Measurements from ENCODE around the gene SARM1.
"Not testable (repeated sequence)": the region's sequence is repeated elsewhere in the genome, so short reads cannot be mapped to it uniquely, and the experiment has no call there.

SARM1 gene

GRCh38 chr17:28397275-28397674 lies 25.8 kb downstream of the SARM1 start:
- DNase-seq, result no peak

- no peak for DNase-seq
Observed at GRCh38 chr17:28397687-28398279, 26.3 kb downstream of the SARM1 start.

GRCh38 chr17:28398280-28398981 lies 26.9 kb downstream of the SARM1 start:
- no peak for DNase-seq

- DNase-seq, result no peak
Observed at GRCh38 chr17:28399808-28400207, 28.3 kb downstream of the SARM1 start.

GRCh38 chr17:28402224-28402630 lies 30.7 kb downstream of the SARM1 start:
- DNase-seq, result no peak

GRCh38 chr17:28402844-28403243 lies 31.4 kb downstream of the SARM1 start:
- DNase-seq, result no peak

GRCh38 chr17:28404007-28404406 lies 32.5 kb downstream of the SARM1 start:
- no peak for DNase-seq

- no peak for DNase-seq
Observed at GRCh38 chr17:28404461-28404811, 32.9 kb downstream of the SARM1 start.

GRCh38 chr17:28404812-28405570 lies 33.5 kb downstream of the SARM1 start:
- no peak for DNase-seq

- DNase-seq, result peak; percentile 19
Observed at GRCh38 chr17:28405632-28406472, 34.4 kb downstream of the SARM1 start, which contains the start of gene SLC46A1. SLC46A1 (minus strand) TSS chr17:28406212; CDS start chr17:28406114, 98 bp downstream.

- no peak for DNase-seq
Observed at GRCh38 chr17:28406473-28406814, 35.0 kb downstream of the SARM1 start.

- no peak for DNase-seq
Observed at GRCh38 chr17:28407130-28407973, 35.9 kb downstream of the SARM1 start.

- DNase-seq, result no peak
Observed at GRCh38 chr17:28407974-28408306, 36.4 kb downstream of the SARM1 start.

GRCh38 chr17:28412099-28412498 lies 40.6 kb downstream of the SARM1 start:
- no peak for DNase-seq

GRCh38 chr17:28413804-28414203 lies 42.3 kb downstream of the SARM1 start:
- DNase-seq, result no peak

GRCh38 chr17:28415886-28416285 lies 44.4 kb downstream of the SARM1 start:
- DNase-seq, result no peak

GRCh38 chr17:28416703-28417311 lies 45.3 kb downstream of the SARM1 start:
- peak; percentile 46 for DNase-seq

GRCh38 chr17:28421787-28422305 lies 50.4 kb downstream of the SARM1 start:
- no peak for DNase-seq

- DNase-seq, result no peak
Observed at GRCh38 chr17:28425206-28425605, 53.7 kb downstream of the SARM1 start.

- DNase-seq, result no peak
Observed at GRCh38 chr17:28426081-28426519, 54.6 kb downstream of the SARM1 start.

GRCh38 chr17:28427371-28427770 lies 55.9 kb downstream of the SARM1 start:
- DNase-seq, result no peak

- DNase-seq, result not testable (repeated sequence)
Observed at GRCh38 chr17:28427982-28428381, 56.5 kb downstream of the SARM1 start.
